Right atrium auricular region (tissue), 2 donors: Measurements from ENCODE around the gene PCID2. TPM values are rescaled to one million over a fixed set of nuclear protein-coding genes. Genes with fewer than 3 reads are reported as not detected.
A peak's percentile ranks its signal among the peaks of the same experiment; 100 is the strongest.

Source experiments
- DNase-seq: peaks from one replicate; pipeline ENCODE4 v3.0.0-alpha.2; 2019; ENCODE audit warnings: low spot score
- H3K27ac ChIP-seq, 2 donors: fragments of 200-600 bp; sonication (generic); 1 replicate in 1 of 2; 2 replicates in 1 of 2; pipeline ENCODE4 v1.5.1; 2016 to 2019
- H3K27me3 ChIP-seq, 2 donors: fragments of 200-600 bp; sonication (generic); one replicate each; pipeline versions ENCODE4 v1.5.1 to v1.6.0; 2017 to 2019
- H3K36me3 ChIP-seq: fragments of 200-600 bp; sonication (generic); one replicate; pipeline ENCODE4 v1.5.1; 2016
- H3K4me1 ChIP-seq, 2 donors: fragments of 200-600 bp; sonication (generic); one replicate each; pipeline versions ENCODE4 v1.5.1 to v1.6.0; 2017 to 2019
- H3K4me3 ChIP-seq, 2 donors: fragments of 200-600 bp; sonication (generic); 1 replicate in 1 of 2; 2 replicates in 1 of 2; pipeline ENCODE4 v1.5.1; 2017 to 2019; ENCODE audit warnings: mild to moderate bottlenecking in 1 of 2, moderate library complexity in 1 of 2
- H3K9me3 ChIP-seq, 2 donors: fragments of 200-600 bp; sonication (generic); one replicate each; pipeline ENCODE4 v1.5.1; 2019
- CTCF ChIP-seq, 2 donors: fragments of 200-600 bp; sonication (generic); IDR thresholded peaks; one replicate each; pipeline ENCODE4 v1.5.1; 2019; ENCODE audit warnings: antibody characterized with exemption in 2 of 2
- total RNA-seq, 2 donors: library from RNA; depleted of rRNA; stranded (reverse); fragments of >200 nt; gene quantifications; one replicate each; pipeline ENCODE4 v1.1.0, GENCODE V29; 2016

Gene PCID2
- total RNA-seq, 2 donors from 2014 or later = 34.8 to 44.4 TPM

- peaks cover 0 to 58% of the 10 kb centered on the region in 2 donors for H3K4me1 ChIP-seq
- H3K36me3 ChIP-seq = peaks cover 6% of the 10 kb centered on the region
- no peak for DNase-seq
- H3K4me3 ChIP-seq = no peak overlapping the region
- H3K27me3 ChIP-seq = no peaks in the 10 kb centered on the region
- H3K27ac ChIP-seq = peak overlapping the region; percentile 70 to 75
- no peak for TF ChIP-seq CTCF (IDR thresholded peaks at IDR 0.05)
- H3K9me3 ChIP-seq = no peaks in the 10 kb centered on the region
Measured at GRCh38 chr13:113203507-113204377, 4.7 kb downstream of the PCID2 start.

GRCh38 chr13:113202912-113203311, 5.6 kb downstream of the PCID2 start:
- TF ChIP-seq CTCF (IDR thresholded peaks at IDR 0.05) = no peak
- Histone ChIP-seq H3K9me3 (no peaks in the 10 kb centered on the region), H3K4me1 (peaks cover 0 to 58% of the 10 kb centered on the region in 2 donors), H3K27me3 (no peaks in the 10 kb centered on the region), H3K27ac (peak overlapping the region; percentile 70 to 75), H3K4me3 (no peak overlapping the region), H3K36me3 (peaks cover 14% of the 10 kb centered on the region)
- no peak for DNase-seq

GRCh38 chr13:113201815-113202214, 6.7 kb downstream of the PCID2 start:
- H3K27ac ChIP-seq = no peak overlapping the region
- H3K36me3 ChIP-seq = peaks cover 25% of the 10 kb centered on the region
- no peaks in the 10 kb centered on the region for H3K27me3 ChIP-seq
- DNase-seq = no peak
- TF ChIP-seq CTCF (IDR thresholded peaks at IDR 0.05) = no peak
- H3K9me3 ChIP-seq = no peaks in the 10 kb centered on the region
- peaks cover 0 to 48% of the 10 kb centered on the region in 2 donors for H3K4me1 ChIP-seq
- no peak overlapping the region for H3K4me3 ChIP-seq

- peaks cover 52% of the 10 kb centered on the region for H3K36me3 ChIP-seq
- no peak for TF ChIP-seq CTCF (IDR thresholded peaks at IDR 0.05)
- no peak for DNase-seq
- peak overlapping the region in 1 of 2 donors; percentile 14 for H3K27ac ChIP-seq
- H3K4me1 ChIP-seq = peaks cover 0 to 2% of the 10 kb centered on the region in 2 donors
- no peaks in the 10 kb centered on the region for H3K27me3 ChIP-seq
- H3K9me3 ChIP-seq = no peaks in the 10 kb centered on the region
- no peak overlapping the region for H3K4me3 ChIP-seq
Measured at GRCh38 chr13:113196970-113197737, 11.3 kb downstream of the PCID2 start.

- no peaks in the 10 kb centered on the region for H3K27me3 ChIP-seq
- H3K36me3 ChIP-seq = peaks cover 66% of the 10 kb centered on the region
- no peak overlapping the region for H3K4me3 ChIP-seq
- DNase-seq = no peak
- H3K4me1 ChIP-seq = no peaks in the 10 kb centered on the region
- H3K9me3 ChIP-seq = no peaks in the 10 kb centered on the region
- H3K27ac ChIP-seq = no peak overlapping the region
- no peak for TF ChIP-seq CTCF (IDR thresholded peaks at IDR 0.05)
Measured at GRCh38 chr13:113195360-113195759, 13.1 kb downstream of the PCID2 start.
